ENCODE data around the gene DIABLO. TPM values are rescaled to one million over a fixed set of nuclear protein-coding genes. Genes with fewer than 3 reads are reported as not detected.
"Not testable (repeated sequence)": the region's sequence is repeated elsewhere in the genome, so short reads cannot be mapped to it uniquely, and the experiment has no call there.

Gene DIABLO
- total and polyA plus RNA-seq, 3 experiments from 2014 or later, result 63.4 to 71.8 (median 64.2) TPM

- CTCF ChIA-PET, result interaction anchor here (0.9 kb wide), 1 partner anchor 8 kb away, joined by 3 read pairs; no protein-coding TSS in a partner anchor
- H3K36me3 Mint-ChIP-seq, result peaks cover 4 to 77% (median 24%) of the 10 kb centered on the region in 3 donors
- H3K27me3 ChIP-seq (ENCODE audit: insufficient read depth, low read length, poor library complexity, severe bottlenecking); H3K4me1 ChIP-seq (ENCODE audit: insufficient read depth, low read length); H3K27me3 Mint-ChIP-seq; H3K9me3 ChIP-seq (ENCODE audit: low read length); POLR2A ChIA-PET; H3K9me3 Mint-ChIP-seq; H3K27ac ChIP-seq (ENCODE audit: low read depth, low read length); H3K4me3 Mint-ChIP-seq; DNase-seq; H3K4me3 ChIP-seq (ENCODE audit: low read length): not testable (repeated sequence)
- H3K36me3 ChIP-seq (ENCODE audit: insufficient read depth, low read length), result peaks cover 20% of the 10 kb centered on the region
- peak overlapping the region in 1 of 8 donors; percentile 3 for H3K27ac Mint-ChIP-seq
- H3K4me1 Mint-ChIP-seq, result peaks cover 15 to 53% (median 35%) of the 10 kb centered on the region in 3 donors
Measured at GRCh38 chr12:122258462-122258861, 32.6 kb upstream of the DIABLO start.

GRCh38 chr12:122250536-122250935 is 24.7 kb upstream of the DIABLO start:
- Mint-ChIP-seq H3K36me3 (peaks cover 0 to 52% (median 11%) of the 10 kb centered on the region in 3 donors), H3K27me3 (no peaks in the 10 kb centered on the region), H3K27ac (peak overlapping the region in 1 of 8 donors; percentile 8), H3K4me3 (no peak overlapping the region), H3K9me3 (no peaks in the 10 kb centered on the region), H3K4me1 (peaks cover 10 to 23% (median 15%) of the 10 kb centered on the region in 3 donors)
- ChIA-PET POLR2A (interaction anchor here (1.0 kb wide), 1 partner anchor 24 kb away, joined by 3 read pairs; no protein-coding TSS in a partner anchor), CTCF (no interaction called here)
- Histone ChIP-seq H3K4me1 (ENCODE audit: insufficient read depth, low read length) (peaks cover 5% of the 10 kb centered on the region), H3K27me3 (ENCODE audit: insufficient read depth, low read length, poor library complexity, severe bottlenecking) (no peaks in the 10 kb centered on the region), H3K4me3 (ENCODE audit: low read length) (no peak overlapping the region), H3K36me3 (ENCODE audit: insufficient read depth, low read length) (peaks cover 22% of the 10 kb centered on the region), H3K27ac (ENCODE audit: low read depth, low read length) (no peak overlapping the region), H3K9me3 (ENCODE audit: low read length) (no peaks in the 10 kb centered on the region)
- no peak for DNase-seq

DNA sequence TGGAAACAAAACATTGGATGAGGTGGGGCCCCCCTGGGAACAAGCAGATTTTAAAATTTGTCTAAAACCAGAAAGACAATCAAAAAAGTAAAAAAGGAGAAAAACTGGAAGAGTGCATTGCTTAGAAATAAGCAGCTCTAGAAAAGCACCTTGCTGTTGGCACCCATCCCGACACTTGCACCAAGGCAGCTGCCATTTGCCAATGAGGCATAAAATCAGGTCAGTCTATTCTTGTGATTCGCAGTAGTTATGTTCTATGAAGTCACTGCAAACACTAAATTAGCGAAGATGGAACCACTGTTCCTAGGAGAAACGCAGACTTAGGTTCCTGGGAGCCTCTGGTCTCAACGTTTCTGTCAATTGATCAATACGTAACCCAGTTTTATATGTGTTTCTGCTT is 24.2 kb upstream of the DIABLO start:
- Mint-ChIP-seq H3K27ac (peak overlapping the region in 4 of 8 donors; percentile 3 to 70 (median 32)), H3K4me3 (no peak overlapping the region), H3K9me3 (no peaks in the 10 kb centered on the region), H3K36me3 (peaks cover 0 to 50% (median 11%) of the 10 kb centered on the region in 3 donors), H3K4me1 (peaks cover 14 to 25% (median 15%) of the 10 kb centered on the region in 3 donors), H3K27me3 (no peaks in the 10 kb centered on the region)
- DNase-seq, result no peak
- Histone ChIP-seq H3K36me3 (ENCODE audit: insufficient read depth, low read length) (peaks cover 22% of the 10 kb centered on the region), H3K27ac (ENCODE audit: low read depth, low read length) (no peak overlapping the region), H3K4me3 (ENCODE audit: low read length) (no peak overlapping the region), H3K9me3 (ENCODE audit: low read length) (no peaks in the 10 kb centered on the region), H3K27me3 (ENCODE audit: insufficient read depth, low read length, poor library complexity, severe bottlenecking) (no peaks in the 10 kb centered on the region), H3K4me1 (ENCODE audit: insufficient read depth, low read length) (peaks cover 10% of the 10 kb centered on the region)
- CTCF ChIA-PET, result no interaction called here
- POLR2A ChIA-PET, result interaction anchor here (1.0 kb wide), 1 partner anchor 23 kb away, joined by 3 read pairs; no protein-coding TSS in a partner anchor

- Histone ChIP-seq H3K36me3 (ENCODE audit: insufficient read depth, low read length) (peaks cover 21% of the 10 kb centered on the region), H3K4me1 (ENCODE audit: insufficient read depth, low read length) (peaks cover 35% of the 10 kb centered on the region), H3K9me3 (ENCODE audit: low read length) (no peaks in the 10 kb centered on the region), H3K27me3 (ENCODE audit: insufficient read depth, low read length, poor library complexity, severe bottlenecking) (no peaks in the 10 kb centered on the region), H3K4me3 (ENCODE audit: low read length) (peak overlapping the region; percentile 56), H3K27ac (ENCODE audit: low read depth, low read length) (peak overlapping the region; percentile 45)
- Mint-ChIP-seq H3K4me3 (peak overlapping the region; percentile 82 to 92 (median 88)), H3K27me3 (no peaks in the 10 kb centered on the region), H3K9me3 (no peaks in the 10 kb centered on the region), H3K36me3 (peaks cover 2 to 52% (median 14%) of the 10 kb centered on the region in 3 donors), H3K27ac (peak overlapping the region; percentile 83 to 94 (median 88)), H3K4me1 (peaks cover 30 to 45% (median 43%) of the 10 kb centered on the region in 3 donors)
- ChIA-PET CTCF (interaction anchor here (0.7 to 2.6 kb wide), 10 partner anchors 11 to 110 kb away, joined by 3 to 43 read pairs (median 5); partner anchors contain the start of gene DIABLO), POLR2A (interaction anchor here (1.0 to 3.7 kb wide), 6 partner anchors 16 to 256 kb away, joined by 3 to 90 read pairs (median 8); partner anchors contain the start of genes B3GNT4, DIABLO, VPS33A and ZCCHC8)
- DNase-seq, result no peak
Measured at GRCh38 chr12:122245553-122245952, 19.7 kb upstream of the DIABLO start.

- Mint-ChIP-seq H3K36me3 (peaks cover 4 to 52% (median 16%) of the 10 kb centered on the region in 3 donors), H3K27me3 (no peaks in the 10 kb centered on the region), H3K4me1 (peaks cover 33 to 52% (median 51%) of the 10 kb centered on the region in 3 donors), H3K4me3 (peak overlapping the region; percentile 82 to 92 (median 88)), H3K9me3 (no peaks in the 10 kb centered on the region), H3K27ac (peak overlapping the region; percentile 84 to 98 (median 94))
- peak in 2 of 5 donors; percentile 5 to 64 for DNase-seq
- peak overlapping the region; percentile 45 for H3K27ac ChIP-seq (ENCODE audit: low read depth, low read length)
- ChIA-PET CTCF (interaction anchor here (0.7 to 2.6 kb wide), 9 partner anchors 14 to 111 kb away, joined by 3 to 43 read pairs (median 5); partner anchors contain the start of gene DIABLO), POLR2A (interaction anchor here (0.9 to 3.7 kb wide), 8 partner anchors 11 to 455 kb away, joined by 3 to 90 read pairs (median 6); partner anchors contain the start of genes B3GNT4, DIABLO, VPS33A and ZCCHC8)
- H3K27me3 ChIP-seq (ENCODE audit: insufficient read depth, low read length, poor library complexity, severe bottlenecking), result no peaks in the 10 kb centered on the region
- H3K9me3 ChIP-seq (ENCODE audit: low read length), result no peaks in the 10 kb centered on the region
- peak overlapping the region; percentile 56 for H3K4me3 ChIP-seq (ENCODE audit: low read length)
- H3K4me1 ChIP-seq (ENCODE audit: insufficient read depth, low read length), result peaks cover 35% of the 10 kb centered on the region
- H3K36me3 ChIP-seq (ENCODE audit: insufficient read depth, low read length), result peaks cover 14% of the 10 kb centered on the region
Measured at GRCh38 chr12:122244565-122245371, 18.9 kb upstream of the DIABLO start.

- Mint-ChIP-seq H3K9me3 (no peaks in the 10 kb centered on the region), H3K27me3 (no peaks in the 10 kb centered on the region), H3K27ac (peak overlapping the region; percentile 84 to 98 (median 94)), H3K4me1 (peaks cover 33 to 57% (median 55%) of the 10 kb centered on the region in 3 donors), H3K36me3 (peaks cover 5 to 49% (median 16%) of the 10 kb centered on the region in 3 donors), H3K4me3 (peak overlapping the region; percentile 82 to 92 (median 88))
- ChIA-PET CTCF (interaction anchor here (1.5 to 2.6 kb wide), 3 partner anchors 17 to 23 kb away, joined by 5 to 43 read pairs (median 14); partner anchors contain the start of gene DIABLO), POLR2A (interaction anchor here (1.3 to 3.7 kb wide), 5 partner anchors 10 to 257 kb away, joined by 3 to 90 read pairs (median 13); partner anchors contain the start of genes DIABLO, VPS33A and ZCCHC8)
- H3K4me3 ChIP-seq (ENCODE audit: low read length), result peak overlapping the region; percentile 56
- peaks cover 9% of the 10 kb centered on the region for H3K36me3 ChIP-seq (ENCODE audit: insufficient read depth, low read length)
- H3K4me1 ChIP-seq (ENCODE audit: insufficient read depth, low read length), result peaks cover 35% of the 10 kb centered on the region
- DNase-seq, result peak in 2 of 5 donors; percentile 26 to 55
- no peaks in the 10 kb centered on the region for H3K9me3 ChIP-seq (ENCODE audit: low read length)
- peak overlapping the region; percentile 45 for H3K27ac ChIP-seq (ENCODE audit: low read depth, low read length)
- no peaks in the 10 kb centered on the region for H3K27me3 ChIP-seq (ENCODE audit: insufficient read depth, low read length, poor library complexity, severe bottlenecking)
Measured at GRCh38 chr12:122243965-122244364, 18.1 kb upstream of the DIABLO start.

GRCh38 chr12:122238861-122239260 is 13.0 kb upstream of the DIABLO start:
- Histone ChIP-seq H3K4me1 (ENCODE audit: insufficient read depth, low read length) (peaks cover 18% of the 10 kb centered on the region), H3K36me3 (ENCODE audit: insufficient read depth, low read length) (peaks cover 43% of the 10 kb centered on the region), H3K9me3 (ENCODE audit: low read length) (no peaks in the 10 kb centered on the region), H3K4me3 (ENCODE audit: low read length) (no peak overlapping the region), H3K27ac (ENCODE audit: low read depth, low read length) (no peak overlapping the region), H3K27me3 (ENCODE audit: insufficient read depth, low read length, poor library complexity, severe bottlenecking) (no peaks in the 10 kb centered on the region)
- peaks cover 21 to 67% (median 25%) of the 10 kb centered on the region in 3 donors for H3K36me3 Mint-ChIP-seq
- DNase-seq, result no peak
- H3K27me3 Mint-ChIP-seq, result no peaks in the 10 kb centered on the region
- peak overlapping the region in 3 of 8 donors; percentile 46 to 58 (median 50) for H3K27ac Mint-ChIP-seq
- H3K4me1 Mint-ChIP-seq, result peaks cover 15 to 39% (median 37%) of the 10 kb centered on the region in 3 donors
- CTCF ChIA-PET, result interaction anchor here (0.7 to 3.4 kb wide), 2 partner anchors 12 to 28 kb away, joined by 3 to 9 read pairs; partner anchors contain the start of gene DIABLO
- H3K9me3 Mint-ChIP-seq, result no peaks in the 10 kb centered on the region
- H3K4me3 Mint-ChIP-seq, result no peak overlapping the region
- POLR2A ChIA-PET, result no interaction called here

Measured in CD8-positive, alpha-beta memory T cell (primary cell).